Suprapubic skin (tissue), 4 donors: ENCODE measurements around the gene KIF12. TPM values are rescaled to one million over a fixed set of nuclear protein-coding genes. Genes with fewer than 3 reads are reported as not detected.

Experiments
- DNase-seq, 2 donors: peaks; one replicate each; pipeline ENCODE4 v3.0.0-alpha.2; 2019; ENCODE audit warnings: low spot score in 2 of 2
- H3K27ac ChIP-seq: fragments of 200-600 bp; sonication (generic); one replicate; pipeline ENCODE4 v1.5.1; 2019
- H3K27me3 ChIP-seq: fragments of 200-600 bp; sonication (generic); one replicate; pipeline ENCODE4 v1.5.1; 2019
- H3K36me3 ChIP-seq: fragments of 200-600 bp; sonication (generic); one replicate; pipeline ENCODE4 v1.5.1; 2019
- H3K4me1 ChIP-seq: fragments of 200-600 bp; sonication (generic); one replicate; pipeline ENCODE4 v1.5.1; 2019
- H3K4me3 ChIP-seq: fragments of 200-600 bp; sonication (generic); one replicate; pipeline ENCODE4 v1.5.1; 2019; ENCODE audit warnings: mild to moderate bottlenecking
- H3K9me3 ChIP-seq: fragments of 200-600 bp; sonication (generic); one replicate; pipeline ENCODE4 v1.5.1; 2019
- CTCF ChIP-seq, 2 donors: fragments of 200-600 bp in 1 of 2; fragments of 450-650 bp in 1 of 2; sonication (generic) in 1 of 2; IDR thresholded peaks; one replicate each; pipeline ENCODE4 v1.5.1; 2016 to 2019; ENCODE audit warnings: antibody characterized with exemption in 2 of 2, mild to moderate bottlenecking in 1 of 2, moderate library complexity in 1 of 2
- EP300 ChIP-seq: sonication (generic); formaldehyde crosslinking; IDR thresholded peaks from one replicate; pipeline ENCODE4 v1.6.1; 2017; ENCODE audit warnings: antibody characterized with exemption
- POLR2A ChIP-seq, 2 donors: fragments of 450-650 bp; IDR thresholded peaks; one replicate each; pipeline ENCODE4 v1.6.1; 2017; ENCODE audit warnings: antibody characterized with exemption in 2 of 2, mild to moderate bottlenecking in 2 of 2, moderate library complexity in 2 of 2
- POLR2AphosphoS5 ChIP-seq, 3 donors: sonication (generic); formaldehyde crosslinking; IDR thresholded peaks; one replicate each; pipeline ENCODE4 v1.6.1; 2017; ENCODE audit warnings: antibody characterized with exemption in 3 of 3
- WGBS: methylation state at CpG from one replicate; pipeline ENCODE4 v1.1.5; 2018; 5-methylcytosine and 5-hydroxymethylcytosine counted together
- total RNA-seq, 4 donors: library from RNA; depleted of rRNA; stranded (reverse); fragments of >200 nt; gene quantifications; one replicate each; pipeline ENCODE4 v1.1.0, GENCODE V29; 2016

Gene KIF12
- total RNA-seq, 4 donors from 2014 or later = 1.1 to 3.1 (median 2.1) TPM

- Histone ChIP-seq H3K4me3 (no peak overlapping the region), H3K27ac (no peak overlapping the region), H3K9me3 (no peaks in the 10 kb centered on the region), H3K4me1 (no peaks in the 10 kb centered on the region), H3K36me3 (peaks cover 26% of the 10 kb centered on the region), H3K27me3 (no peaks in the 10 kb centered on the region)
- WGBS = 90% methylated on average over 6 of the region's 6 CpGs
- peak; percentile 18 for DNase-seq
- TF ChIP-seq CTCF (IDR thresholded peaks at IDR 0.05) (no peak), POLR2A (IDR thresholded peaks at IDR 0.05) (no peak), EP300 (no peak), POLR2AphosphoS5 (IDR thresholded peaks at IDR 0.05) (no peak)
These were observed 48.4 kb downstream of the KIF12 start for GRCh38 chr9:114050646-114051045.

- no peaks in the 10 kb centered on the region for H3K9me3 ChIP-seq
- no peaks in the 10 kb centered on the region for H3K4me1 ChIP-seq
- H3K27ac ChIP-seq = no peak overlapping the region
- WGBS = 91% methylated on average over 10 of the region's 11 CpGs
- no peak overlapping the region for H3K4me3 ChIP-seq
- peaks cover 26% of the 10 kb centered on the region for H3K36me3 ChIP-seq
- no peaks in the 10 kb centered on the region for H3K27me3 ChIP-seq
- no peak for TF ChIP-seq POLR2AphosphoS5 (IDR thresholded peaks at IDR 0.05)
- no peak for TF ChIP-seq POLR2A (IDR thresholded peaks at IDR 0.05)
- no peak for TF ChIP-seq EP300
- no peak for TF ChIP-seq CTCF (IDR thresholded peaks at IDR 0.05)
- DNase-seq = peak in 1 of 2 donors; percentile 15
These were observed 48.9 kb downstream of the KIF12 start for GRCh38 chr9:114050226-114050568.

DNA sequence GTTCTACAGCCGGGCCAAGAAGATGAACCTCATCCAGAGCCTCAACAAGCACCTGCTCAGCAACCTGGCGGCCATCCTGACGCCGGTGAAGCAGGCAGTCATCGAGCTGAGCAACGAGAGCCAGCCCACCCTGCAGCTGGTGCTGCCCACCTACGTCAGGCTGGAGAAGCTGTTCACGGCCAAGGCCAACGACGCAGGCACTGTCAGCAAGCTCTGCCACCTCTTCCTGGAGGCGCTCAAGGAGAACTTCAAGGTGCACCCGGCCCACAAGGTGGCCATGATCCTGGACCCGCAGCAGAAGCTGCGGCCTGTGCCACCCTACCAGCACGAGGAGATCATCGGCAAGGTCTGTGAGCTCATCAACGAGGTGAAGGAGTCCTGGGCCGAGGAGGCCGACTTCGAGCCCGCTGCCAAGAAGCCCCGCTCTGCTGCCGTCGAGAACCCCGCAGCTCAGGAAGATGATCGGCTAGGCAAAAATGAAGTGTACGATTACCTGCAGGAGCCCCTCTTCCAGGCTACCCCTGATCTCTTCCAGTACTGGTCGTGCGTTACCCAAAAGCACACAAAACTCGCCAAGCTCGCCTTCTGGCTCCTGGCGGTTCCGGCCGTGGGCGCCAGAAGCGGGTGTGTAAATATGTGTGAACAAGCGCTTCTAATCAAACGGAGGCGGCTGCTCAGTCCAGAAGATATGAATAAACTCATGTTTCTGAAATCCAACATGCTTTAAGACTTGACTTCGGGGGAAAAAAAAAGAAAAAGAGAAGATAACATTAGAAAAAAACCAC lies 49.5 kb downstream of the KIF12 start:
- TF ChIP-seq EP300 (no peak), POLR2A (IDR thresholded peaks at IDR 0.05) (no peak), CTCF (IDR thresholded peaks at IDR 0.05) (no peak), POLR2AphosphoS5 (IDR thresholded peaks at IDR 0.05) (no peak)
- Histone ChIP-seq H3K4me1 (no peaks in the 10 kb centered on the region), H3K36me3 (peaks cover 26% of the 10 kb centered on the region), H3K27ac (no peak overlapping the region), H3K27me3 (no peaks in the 10 kb centered on the region), H3K4me3 (no peak overlapping the region), H3K9me3 (no peaks in the 10 kb centered on the region)
- peak; percentile 28 to 47 for DNase-seq
- WGBS = 98% methylated on average over 29 of the region's 40 CpGs

DNA sequence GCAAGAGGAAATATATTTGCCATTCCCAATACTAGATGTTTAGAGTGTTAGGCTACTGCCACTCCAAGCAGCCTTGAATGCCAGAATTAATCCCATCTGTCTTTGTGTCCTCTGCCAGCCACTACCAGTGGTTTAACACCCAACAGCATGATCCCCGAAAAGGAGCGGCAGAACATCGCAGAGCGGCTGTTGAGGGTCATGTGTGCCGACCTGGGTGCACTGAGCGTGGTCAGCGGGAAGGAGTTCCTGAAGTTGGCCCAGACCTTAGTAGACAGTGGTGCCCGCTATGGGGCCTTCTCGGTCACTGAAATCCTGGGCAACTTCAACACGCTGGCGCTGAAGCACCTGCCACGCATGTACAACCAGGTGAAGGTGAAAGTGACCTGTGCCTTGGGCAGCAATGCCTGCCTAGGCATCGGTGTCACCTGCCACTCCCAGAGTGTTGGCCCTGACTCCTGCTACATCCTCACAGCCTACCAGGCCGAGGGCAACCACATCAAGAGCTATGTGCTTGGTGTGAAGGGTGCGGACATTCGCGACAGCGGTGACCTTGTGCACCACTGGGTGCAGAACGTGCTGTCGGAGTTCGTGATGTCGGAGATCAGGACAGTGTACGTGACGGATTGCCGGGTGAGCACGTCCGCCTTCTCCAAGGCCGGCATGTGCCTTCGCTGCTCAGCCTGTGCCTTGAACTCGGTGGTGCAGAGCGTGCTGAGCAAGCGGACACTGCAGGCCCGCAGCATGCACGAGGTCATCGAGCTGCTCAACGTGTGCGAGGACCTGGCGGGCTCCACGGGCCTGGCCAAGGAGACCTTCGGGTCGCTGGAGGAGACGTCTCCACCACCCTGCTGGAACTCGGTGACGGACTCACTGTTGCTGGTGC lies 50.3 kb downstream of the KIF12 start:
- peak; percentile 30 to 54 for DNase-seq
- peaks cover 26% of the 10 kb centered on the region for H3K36me3 ChIP-seq
- 97% methylated on average over 31 of the region's 44 CpGs for WGBS

More for the DNA sequence above, 50.3 kb downstream of the KIF12 start:
- no peaks in the 10 kb centered on the region for H3K4me1 ChIP-seq
- no peak overlapping the region for H3K27ac ChIP-seq
- no peaks in the 10 kb centered on the region for H3K9me3 ChIP-seq
- H3K4me3 ChIP-seq = no peak overlapping the region
- TF ChIP-seq POLR2AphosphoS5 (IDR thresholded peaks at IDR 0.05) = no peak
- no peak for TF ChIP-seq POLR2A (IDR thresholded peaks at IDR 0.05)
- no peak for TF ChIP-seq CTCF (IDR thresholded peaks at IDR 0.05)
- TF ChIP-seq EP300 = no peak
- H3K27me3 ChIP-seq = no peaks in the 10 kb centered on the region
